OCI-LY7 (cell line): ENCODE measurements around the gene ANKS1A. TPM values are rescaled to one million over a fixed set of nuclear protein-coding genes. Genes with fewer than 3 reads are reported as not detected.

Source experiments
- BruUV-seq: library from RNA; stranded (reverse); fragments of 400-500 nt; replicated peaks from 2 replicates; lab custom pipeline; 2021; lab: Mats Ljungman, UMichigan
- CTCF ChIA-PET: fragments of 300-600 bp; sonication (Branson Sonifier 250); formaldehyde crosslinking; loops from one replicate; lab custom pipeline; 2022; ENCODE audit warnings: antibody characterized with exemption; ENCODE audit not compliant: unreplicated experiment; lab: Charles Lee
- POLR2A ChIA-PET: fragments of 300-600 bp; sonication (Branson Sonifier 250); formaldehyde crosslinking; loops from one replicate; lab custom pipeline; 2022; ENCODE audit warnings: antibody characterized with exemption; lab: Charles Lee
- DNase-seq: peaks from one replicate; pipeline ENCODE4 v3.0.0-alpha.2; 2015; ENCODE audit warnings: low spot score
- H2AFZ ChIP-seq: fragments of 200-600 bp; sonication (generic), shearing (Covaris generic); 2 replicates; pipeline ENCODE4 v1.6.1; 2014; ENCODE audit warnings: mild to moderate bottlenecking, antibody characterized with exemption, low read length, moderate library complexity
- H3K27ac ChIP-seq: fragments of 200-600 bp; sonication (generic); 2 replicates; pipeline ENCODE4 v1.5.1; 2014; ENCODE audit warnings: mixed run types, low read depth, mild to moderate bottlenecking, moderate library complexity, low read length, inconsistent platforms; ENCODE audit not compliant: poor library complexity, severe bottlenecking
- H3K36me3 ChIP-seq: fragments of 200-600 bp; sonication (generic); 2 replicates; pipeline ENCODE4 v1.6.1; 2014; ENCODE audit warnings: mild to moderate bottlenecking, antibody characterized with exemption, low read length, moderate library complexity, mixed read lengths; ENCODE audit not compliant: insufficient read depth
- H3K4me1 ChIP-seq: fragments of 200-600 bp; sonication (generic); 2 replicates; pipeline ENCODE4 v1.5.1; 2014; ENCODE audit warnings: mild to moderate bottlenecking, low read length; ENCODE audit not compliant: insufficient read depth, poor library complexity, severe bottlenecking
- H3K4me2 ChIP-seq: fragments of 200-600 bp; sonication (generic); 2 replicates; pipeline ENCODE4 v1.6.1; 2014; ENCODE audit warnings: mild to moderate bottlenecking, low read length
- H3K4me3 ChIP-seq: fragments of 200-600 bp; sonication (generic); 2 replicates; pipeline ENCODE4 v1.5.1; 2014; ENCODE audit warnings: mild to moderate bottlenecking, low read depth, low read length; ENCODE audit not compliant: poor library complexity, severe bottlenecking
- H3K79me2 ChIP-seq: fragments of 200-600 bp; sonication (generic); 2 replicates; pipeline ENCODE4 v1.6.1; 2016; ENCODE audit warnings: low read depth, mild to moderate bottlenecking, low read length, moderate library complexity, mixed read lengths; ENCODE audit not compliant: insufficient read depth
- H3K9me2 ChIP-seq: fragments of 200-600 bp; sonication (generic); 2 replicates; pipeline ENCODE4 v1.6.1; 2016; ENCODE audit warnings: mild to moderate bottlenecking, low read length, mixed read lengths; ENCODE audit not compliant: insufficient read depth
- H3K9me3 ChIP-seq: fragments of 200-600 bp; sonication (generic); 2 replicates; pipeline ENCODE4 v1.6.1; 2014; ENCODE audit warnings: mild to moderate bottlenecking, mixed run types, low read length, mixed read lengths
- H4K20me1 ChIP-seq: fragments of 200-600 bp; sonication (generic); 2 replicates; pipeline ENCODE4 v1.6.1; 2014; ENCODE audit warnings: mild to moderate bottlenecking, antibody characterized with exemption, low read length, moderate library complexity, mixed read lengths; ENCODE audit not compliant: insufficient read depth
- EZH2phosphoT487 ChIP-seq: fragments of 200-600 bp; sonication (generic); IDR thresholded peaks from 2 replicates; pipeline ENCODE4 v1.6.1; 2018; ENCODE audit warnings: low read depth, borderline replicate concordance, mild to moderate bottlenecking, mixed run types, antibody characterized with exemption, low read length, moderate library complexity, mixed read lengths
- intact Hi-C: fragments of 100-400 bp; cut with micrococcal nuclease; formaldehyde crosslinking; loops from one replicate; pipeline ENCODE4 v1.10.0; 2022; ENCODE audit not compliant: unreplicated experiment
- total RNA-seq, 2 experiments: library from RNA; depleted of rRNA in 1 of 2; stranded (reverse); fragments of >200 nt in 1 of 2; shearing (Covaris generic) in 1 of 2; gene quantifications; 2 replicates each; pipeline ENCODE4 v1.2.3, GENCODE V29; 2014 to 2022
- TF ChIP-seq, protein P1 (sequence below): fragments of 200-600 bp; sonication (generic); conservative IDR thresholded peaks from 2 replicates; pipeline ENCODE4 v1.5.1; 2014; ENCODE audit warnings: mild to moderate bottlenecking, antibody characterized with exemption, low read length, moderate library complexity, mixed read lengths

The ANKS1A gene
- total RNA-seq, 2 experiments from 2014 or later: 7.8 to 13.8 TPM

DNA sequence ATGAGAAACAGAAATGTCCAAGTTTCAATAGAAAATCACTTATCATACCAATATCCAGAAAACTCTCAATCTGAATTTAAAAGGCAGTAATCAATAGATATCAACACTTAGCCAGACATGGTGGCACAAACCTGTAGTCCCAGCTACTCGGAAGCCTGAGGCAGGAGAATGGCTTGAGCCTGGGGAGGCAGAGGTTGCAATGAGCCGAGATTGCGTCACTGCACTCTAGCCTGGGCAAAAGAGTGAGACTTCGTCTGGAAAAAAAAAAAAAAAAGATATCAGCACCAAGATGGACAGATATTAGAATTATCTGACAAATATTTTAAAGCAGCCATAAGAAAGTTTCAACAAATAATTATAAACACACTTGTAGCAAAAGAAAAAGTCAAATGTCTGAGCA is 205.1 kb downstream of the ANKS1A start:
- Histone ChIP-seq H3K27ac (no peak overlapping the region), H3K79me2 (no peaks in the 10 kb centered on the region), H4K20me1 (no peaks in the 10 kb centered on the region), H3K4me1 (no peaks in the 10 kb centered on the region), H3K4me3 (no peak overlapping the region), H2AFZ (no peak overlapping the region), H3K9me3 (no peaks in the 10 kb centered on the region), H3K9me2 (no peaks in the 10 kb centered on the region), H3K36me3 (no peaks in the 10 kb centered on the region), H3K4me2 (no peak overlapping the region)
- POLR2A ChIA-PET: no interaction called here
- no peak for DNase-seq
- BruUV-seq: no TSS peak
- intact Hi-C loops: no loop called here
- TF ChIP-seq, protein P1, sequence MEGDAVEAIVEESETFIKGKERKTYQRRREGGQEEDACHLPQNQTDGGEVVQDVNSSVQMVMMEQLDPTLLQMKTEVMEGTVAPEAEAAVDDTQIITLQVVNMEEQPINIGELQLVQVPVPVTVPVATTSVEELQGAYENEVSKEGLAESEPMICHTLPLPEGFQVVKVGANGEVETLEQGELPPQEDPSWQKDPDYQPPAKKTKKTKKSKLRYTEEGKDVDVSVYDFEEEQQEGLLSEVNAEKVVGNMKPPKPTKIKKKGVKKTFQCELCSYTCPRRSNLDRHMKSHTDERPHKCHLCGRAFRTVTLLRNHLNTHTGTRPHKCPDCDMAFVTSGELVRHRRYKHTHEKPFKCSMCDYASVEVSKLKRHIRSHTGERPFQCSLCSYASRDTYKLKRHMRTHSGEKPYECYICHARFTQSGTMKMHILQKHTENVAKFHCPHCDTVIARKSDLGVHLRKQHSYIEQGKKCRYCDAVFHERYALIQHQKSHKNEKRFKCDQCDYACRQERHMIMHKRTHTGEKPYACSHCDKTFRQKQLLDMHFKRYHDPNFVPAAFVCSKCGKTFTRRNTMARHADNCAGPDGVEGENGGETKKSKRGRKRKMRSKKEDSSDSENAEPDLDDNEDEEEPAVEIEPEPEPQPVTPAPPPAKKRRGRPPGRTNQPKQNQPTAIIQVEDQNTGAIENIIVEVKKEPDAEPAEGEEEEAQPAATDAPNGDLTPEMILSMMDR: no peak
- TF ChIP-seq EZH2phosphoT487: no peak
- CTCF ChIA-PET: no interaction called here

DNA sequence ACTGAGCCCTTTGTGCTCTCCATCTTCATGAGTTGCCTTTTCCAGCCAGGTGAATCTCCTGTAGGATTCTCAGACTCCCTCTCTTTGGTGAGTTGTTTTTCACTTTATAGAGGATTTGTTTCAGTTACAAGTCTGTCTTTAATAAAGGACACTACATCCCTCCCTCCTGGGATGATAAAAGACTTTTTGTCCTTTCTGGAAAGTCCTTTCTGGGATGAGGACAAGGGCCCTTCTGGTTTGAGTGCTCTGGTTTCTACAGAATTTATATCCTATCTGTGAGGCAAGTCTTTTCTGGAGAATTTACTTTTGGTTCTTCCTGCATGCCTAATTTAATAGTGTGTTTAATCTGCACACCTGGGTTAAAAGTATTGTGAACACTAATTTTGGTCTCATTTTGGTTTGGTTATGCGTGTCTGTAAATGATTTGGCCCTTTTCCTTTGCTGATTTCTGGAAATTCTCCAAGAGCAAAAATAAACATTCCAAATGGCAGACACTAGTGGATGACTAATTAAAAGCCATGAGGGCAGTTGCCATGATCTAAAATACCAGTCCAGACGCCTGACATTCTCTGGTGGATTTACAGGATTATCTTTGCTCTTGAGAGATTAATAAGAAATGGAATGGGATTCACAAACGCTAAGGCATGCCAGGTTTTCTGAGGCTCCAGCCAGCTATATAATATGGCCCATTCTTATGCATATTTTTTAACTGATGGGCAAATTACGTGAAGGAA is 207.2 kb downstream of the ANKS1A start:
- H3K4me1 ChIP-seq: no peaks in the 10 kb centered on the region
- no peak overlapping the region for H2AFZ ChIP-seq
- H3K36me3 ChIP-seq: no peaks in the 10 kb centered on the region
- H3K79me2 ChIP-seq: no peaks in the 10 kb centered on the region
- POLR2A ChIA-PET: interaction anchor here (0.6 to 0.9 kb wide), 2 partner anchors 9 to 445 kb away, joined by 3 to 4 read pairs; no protein-coding TSS in a partner anchor
- TF ChIP-seq, protein P1: no peak
- TF ChIP-seq EZH2phosphoT487: no peak
- H4K20me1 ChIP-seq: no peaks in the 10 kb centered on the region
- no TSS peak for BruUV-seq
- H3K4me3 ChIP-seq: no peak overlapping the region
- no peak for DNase-seq
- CTCF ChIA-PET: no interaction called here
- H3K9me3 ChIP-seq: no peaks in the 10 kb centered on the region
- no peak overlapping the region for H3K4me2 ChIP-seq
- no peaks in the 10 kb centered on the region for H3K9me2 ChIP-seq
- no peak overlapping the region for H3K27ac ChIP-seq
- intact Hi-C loops: no loop called here

DNA sequence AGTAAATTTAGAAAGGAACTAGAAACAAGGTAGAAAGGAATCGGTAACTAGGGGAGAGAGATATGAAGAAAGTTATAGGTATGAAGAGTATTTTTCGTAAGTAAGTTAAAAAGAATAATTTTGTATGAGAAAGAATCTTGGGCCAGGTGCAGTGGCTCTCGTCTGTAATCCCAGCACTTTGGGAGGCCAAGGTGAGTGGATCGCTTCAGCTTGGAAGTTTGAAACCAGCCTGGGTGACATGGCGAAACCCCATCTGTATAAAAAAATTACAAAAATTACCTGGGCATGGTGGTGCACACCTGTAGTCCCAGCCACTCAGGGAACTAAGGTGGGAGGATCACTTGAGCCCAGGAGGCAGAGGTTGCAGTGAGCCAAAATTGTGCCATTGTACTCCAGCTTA is 210.1 kb downstream of the ANKS1A start:
- H3K4me2 ChIP-seq: no peak overlapping the region
- TF ChIP-seq, protein P1: no peak
- no peak for TF ChIP-seq EZH2phosphoT487
- BruUV-seq: no TSS peak
- H4K20me1 ChIP-seq: no peaks in the 10 kb centered on the region
- H3K36me3 ChIP-seq: no peaks in the 10 kb centered on the region
- H3K27ac ChIP-seq: no peak overlapping the region
- intact Hi-C loops: no loop called here
- H3K9me3 ChIP-seq: no peaks in the 10 kb centered on the region
- ChIA-PET CTCF (no interaction called here), POLR2A (interaction anchor here (0.6 kb wide), 1 partner anchor 46 kb away, joined by 4 read pairs; no protein-coding TSS in a partner anchor)
- H2AFZ ChIP-seq: no peak overlapping the region
- no peaks in the 10 kb centered on the region for H3K9me2 ChIP-seq
- no peak for DNase-seq
- H3K4me3 ChIP-seq: no peak overlapping the region
- H3K79me2 ChIP-seq: no peaks in the 10 kb centered on the region
- H3K4me1 ChIP-seq: no peaks in the 10 kb centered on the region
